ENCODE results near the gene WLS. TPM values are rescaled to one million over a fixed set of nuclear protein-coding genes. Genes with fewer than 3 reads are reported as not detected.

Gene WLS
- total and polyA plus RNA-seq, 2 experiments from 2014 or later = 0.87 to 1.2 TPM

- DNase-seq (ENCODE audit: low spot score) (no peak), ATAC-seq (no peak)
- Mint-ChIP-seq H3K4me3 (no peak overlapping the region), H3K27me3 (ENCODE audit: insufficient read depth, low read depth, poor library complexity) (no peaks in the 10 kb centered on the region), H3K27ac (no peak overlapping the region), H3K4me1 (peaks cover 7% of the 10 kb centered on the region; the same call in 2 of the 3 replicates), H3K36me3 (ENCODE audit: low read depth) (no peaks in the 10 kb centered on the region), H3K9me3 (no peaks in the 10 kb centered on the region)
- H3K27me3 ChIP-seq (ENCODE audit: insufficient read depth) = no peaks in the 10 kb centered on the region
- H3K4me2 ChIP-seq = no peak overlapping the region
- no peaks in the 10 kb centered on the region for H3K4me1 ChIP-seq (ENCODE audit: insufficient read depth)
- H3F3A ChIP-seq (replicated peaks; ENCODE audit: low read depth) = no peaks in the 10 kb centered on the region
- H4K20me1 ChIP-seq (replicated peaks; ENCODE audit: insufficient read depth) = no peaks in the 10 kb centered on the region
- H3K27ac ChIP-seq (ENCODE audit: low read depth) = no peak overlapping the region
- H2AFZ ChIP-seq = no peak overlapping the region
- no peak for TF ChIP-seq EZH2 (IDR thresholded peaks at IDR 0.05; ENCODE audit: low read depth, unreplicated experiment)
- no peak for TF ChIP-seq ZNF462 (CRISPR knock-in tag; IDR thresholded peaks at IDR 0.05)
- TF ChIP-seq, protein P1, sequence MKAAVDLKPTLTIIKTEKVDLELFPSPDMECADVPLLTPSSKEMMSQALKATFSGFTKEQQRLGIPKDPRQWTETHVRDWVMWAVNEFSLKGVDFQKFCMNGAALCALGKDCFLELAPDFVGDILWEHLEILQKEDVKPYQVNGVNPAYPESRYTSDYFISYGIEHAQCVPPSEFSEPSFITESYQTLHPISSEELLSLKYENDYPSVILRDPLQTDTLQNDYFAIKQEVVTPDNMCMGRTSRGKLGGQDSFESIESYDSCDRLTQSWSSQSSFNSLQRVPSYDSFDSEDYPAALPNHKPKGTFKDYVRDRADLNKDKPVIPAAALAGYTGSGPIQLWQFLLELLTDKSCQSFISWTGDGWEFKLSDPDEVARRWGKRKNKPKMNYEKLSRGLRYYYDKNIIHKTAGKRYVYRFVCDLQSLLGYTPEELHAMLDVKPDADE (IDR thresholded peaks at IDR 0.05) = no peak
- TF ChIP-seq REST (IDR thresholded peaks at IDR 0.05; ENCODE audit: unreplicated experiment) = no peak
- no peak for TF ChIP-seq CREB1 (CRISPR knock-in tag; IDR thresholded peaks at IDR 0.05; ENCODE audit: low read depth)
- no peak for TF ChIP-seq NANOG (IDR thresholded peaks at IDR 0.05; ENCODE audit: borderline replicate concordance)
- no peak for TF ChIP-seq ZNF114 (CRISPR knock-in tag; IDR thresholded peaks at IDR 0.05)
- TF ChIP-seq STAT1 (IDR thresholded peaks at IDR 0.05; ENCODE audit: unreplicated experiment) = no peak
- TF ChIP-seq, protein P2, sequence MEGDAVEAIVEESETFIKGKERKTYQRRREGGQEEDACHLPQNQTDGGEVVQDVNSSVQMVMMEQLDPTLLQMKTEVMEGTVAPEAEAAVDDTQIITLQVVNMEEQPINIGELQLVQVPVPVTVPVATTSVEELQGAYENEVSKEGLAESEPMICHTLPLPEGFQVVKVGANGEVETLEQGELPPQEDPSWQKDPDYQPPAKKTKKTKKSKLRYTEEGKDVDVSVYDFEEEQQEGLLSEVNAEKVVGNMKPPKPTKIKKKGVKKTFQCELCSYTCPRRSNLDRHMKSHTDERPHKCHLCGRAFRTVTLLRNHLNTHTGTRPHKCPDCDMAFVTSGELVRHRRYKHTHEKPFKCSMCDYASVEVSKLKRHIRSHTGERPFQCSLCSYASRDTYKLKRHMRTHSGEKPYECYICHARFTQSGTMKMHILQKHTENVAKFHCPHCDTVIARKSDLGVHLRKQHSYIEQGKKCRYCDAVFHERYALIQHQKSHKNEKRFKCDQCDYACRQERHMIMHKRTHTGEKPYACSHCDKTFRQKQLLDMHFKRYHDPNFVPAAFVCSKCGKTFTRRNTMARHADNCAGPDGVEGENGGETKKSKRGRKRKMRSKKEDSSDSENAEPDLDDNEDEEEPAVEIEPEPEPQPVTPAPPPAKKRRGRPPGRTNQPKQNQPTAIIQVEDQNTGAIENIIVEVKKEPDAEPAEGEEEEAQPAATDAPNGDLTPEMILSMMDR (conservative IDR thresholded peaks at IDR 0.05; ENCODE audit: low read depth in 2 of 2) = no peak
- no peak for TF ChIP-seq ZNF331 (CRISPR knock-in tag; IDR thresholded peaks at IDR 0.05; ENCODE audit: low read depth)
- no peak for TF ChIP-seq POLR2AphosphoS5 (IDR thresholded peaks at IDR 0.05; ENCODE audit: low read depth)
- TF ChIP-seq JUNB (IDR thresholded peaks at IDR 0.05; ENCODE audit: unreplicated experiment) = no peak
- no peak for TF ChIP-seq EZH2phosphoT487 (IDR thresholded peaks at IDR 0.05; ENCODE audit: unreplicated experiment)
- peaks cover 2% of the 10 kb centered on the region; the same call in 1 of the 2 replicates for H3K9me2 ChIP-seq (ENCODE audit: insufficient read depth)
- no peak overlapping the region for H3K4me3 ChIP-seq
- H3K36me3 ChIP-seq (ENCODE audit: insufficient read depth) = no peaks in the 10 kb centered on the region
- H3K79me2 ChIP-seq (replicated peaks; ENCODE audit: insufficient read depth) = no peaks in the 10 kb centered on the region
Observed at GRCh38 chr1:68160021-68160420, 72.3 kb downstream of the WLS start.
